ENCODE data around the gene ERFL.
A peak's percentile ranks its signal among the peaks of the same experiment; 100 is the strongest.

The ERFL gene

GRCh38 chr19:41928221-41928683 is at the start of gene ERFL:
ERFL (minus strand) TSS chr19:41928449; CDS start chr19:41912919, 15,530 bp downstream.
- no peak for DNase-seq

- no peak for DNase-seq
These were observed 49.7 kb upstream of the ERFL start for GRCh38 chr19:41977916-41978315.

GRCh38 chr19:41974652-41975051 is 46.4 kb upstream of the ERFL start:
- DNase-seq, result no peak

- DNase-seq, result no peak
These were observed 43.1 kb upstream of the ERFL start for GRCh38 chr19:41971363-41971762.

- no peak for DNase-seq
These were observed 41.7 kb upstream of the ERFL start for GRCh38 chr19:41969772-41970458.

GRCh38 chr19:41968751-41969595 is 40.7 kb upstream of the ERFL start:
- no peak for DNase-seq

- no peak for DNase-seq
These were observed 39.0 kb upstream of the ERFL start for GRCh38 chr19:41967054-41967783.

GRCh38 chr19:41965106-41965505 is 36.9 kb upstream of the ERFL start:
- DNase-seq, result no peak

GRCh38 chr19:41960973-41961372 is 32.7 kb upstream of the ERFL start:
- no peak for DNase-seq

- peak; percentile 79 for DNase-seq
These were observed 31.1 kb upstream of the ERFL start, which contains the start of gene RABAC1 for GRCh38 chr19:41959056-41960053. RABAC1 (minus strand) TSS chr19:41959321; CDS start chr19:41959292, 29 bp downstream.

GRCh38 chr19:41958367-41959055 is 30.3 kb upstream of the ERFL start:
- DNase-seq, result peak; percentile 74

- no peak for DNase-seq
These were observed 29.7 kb upstream of the ERFL start for GRCh38 chr19:41957838-41958366.

- no peak for DNase-seq
These were observed 29.1 kb upstream of the ERFL start for GRCh38 chr19:41957161-41957837.

GRCh38 chr19:41956621-41957020 is 28.4 kb upstream of the ERFL start:
- no peak for DNase-seq

- DNase-seq, result no peak
These were observed 27.3 kb upstream of the ERFL start for GRCh38 chr19:41955521-41955920.

GRCh38 chr19:41951686-41952172 is 23.5 kb upstream of the ERFL start:
- peak; percentile 73 for DNase-seq

- DNase-seq, result no peak
These were observed 18.8 kb upstream of the ERFL start for GRCh38 chr19:41947091-41947490.

GRCh38 chr19:41945135-41945766 is 17.0 kb upstream of the ERFL start:
- peak; percentile 77 for DNase-seq

GRCh38 chr19:41944336-41944735 is 16.1 kb upstream of the ERFL start:
- no peak for DNase-seq
